Measurements from ENCODE around the gene CALB2.

The CALB2 gene

DNA sequence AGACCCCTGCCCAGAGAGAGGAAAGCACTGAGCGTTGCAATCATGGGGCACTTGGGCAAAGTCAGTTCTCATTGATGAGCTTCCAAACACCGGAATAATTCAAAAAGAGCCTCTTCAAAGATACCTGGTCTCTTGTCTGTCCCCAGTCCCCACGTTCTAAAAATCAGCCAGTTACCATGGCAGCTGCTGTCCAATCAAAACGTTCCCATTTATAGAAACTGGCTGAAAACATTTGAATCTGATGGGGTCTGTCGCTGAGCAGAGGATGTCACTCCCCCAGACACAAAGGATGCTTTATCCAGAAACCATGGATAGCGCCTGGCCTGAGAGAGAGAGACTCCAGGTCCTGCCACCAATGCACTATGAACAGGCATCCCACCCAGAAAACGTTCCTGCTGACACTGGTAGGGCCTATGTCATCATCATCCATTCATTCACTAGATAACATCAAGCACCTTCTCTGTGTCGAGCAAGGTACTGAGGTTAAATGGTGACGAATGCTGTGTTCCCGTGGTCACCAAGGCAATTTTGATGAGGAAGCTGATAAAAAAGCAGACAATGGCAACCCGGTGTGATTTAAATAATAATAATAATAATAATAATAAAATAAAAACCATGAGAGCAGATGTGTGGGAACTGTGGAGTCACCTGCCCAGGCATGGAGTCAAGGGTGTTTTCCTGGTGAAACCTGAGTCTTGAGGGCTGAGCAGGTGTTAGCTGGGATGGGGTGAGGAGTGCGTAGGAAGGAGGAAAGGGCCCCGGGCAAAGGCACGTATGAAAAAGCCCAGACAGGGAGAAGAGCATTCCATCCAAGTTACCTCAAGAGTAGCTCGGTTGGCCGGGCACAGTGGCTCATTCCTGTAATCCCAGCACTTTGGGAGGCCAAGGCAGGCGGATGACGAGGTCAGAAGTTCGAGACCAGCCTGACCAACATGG, 19.0 kb upstream of the CALB2 start:
- no peak for FAIRE-seq
- no peak for DNase-seq (ENCODE audit: insufficient read length, low spot score)
- TF ChIP-seq POU2F2 (IDR thresholded peaks at IDR 0.05; ENCODE audit: low read depth, low read length) (no peak), POLR2AphosphoS5 (IDR thresholded peaks at IDR 0.05; ENCODE audit: low read depth, low read length) (no peak), POLR2A (IDR thresholded peaks at IDR 0.05; ENCODE audit: low read depth, low read length) (no peak), PAX5 (IDR thresholded peaks at IDR 0.05; ENCODE audit: insufficient read depth, low read length, severe bottlenecking) (no peak), TAF1 (IDR thresholded peaks at IDR 0.05; ENCODE audit: low read depth, low read length) (no peak), SPI1 (IDR thresholded peaks at IDR 0.05; ENCODE audit: low read depth, low read length) (no peak)

DNA sequence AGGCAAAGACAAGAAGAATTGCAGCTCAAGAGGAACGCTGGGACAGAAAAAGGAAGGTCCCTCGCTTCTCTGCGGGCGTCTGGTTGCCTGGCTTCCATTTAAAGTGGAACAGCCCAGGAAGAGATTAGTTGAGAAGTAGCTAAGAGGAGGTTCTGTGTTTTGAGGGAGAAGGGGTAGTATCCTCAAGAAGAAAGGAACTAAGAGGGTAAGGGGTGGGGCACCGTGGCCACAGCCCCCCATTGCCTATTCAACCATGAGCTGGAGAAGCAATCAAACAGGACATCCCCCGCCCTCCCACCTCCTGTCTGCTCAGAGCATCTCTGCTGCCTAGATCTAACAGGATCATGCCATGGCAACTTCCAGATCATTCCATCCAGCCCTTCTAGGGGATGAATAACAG, 18.1 kb upstream of the CALB2 start:
- DNase-seq (ENCODE audit: insufficient read length, low spot score) (no peak), FAIRE-seq (no peak)
- TF ChIP-seq POU2F2 (IDR thresholded peaks at IDR 0.05; ENCODE audit: low read depth, low read length) (no peak), POLR2A (IDR thresholded peaks at IDR 0.05; ENCODE audit: low read depth, low read length) (no peak), POLR2AphosphoS5 (IDR thresholded peaks at IDR 0.05; ENCODE audit: low read depth, low read length) (no peak), PAX5 (IDR thresholded peaks at IDR 0.05; ENCODE audit: insufficient read depth, low read length, severe bottlenecking) (no peak), TAF1 (IDR thresholded peaks at IDR 0.05; ENCODE audit: low read depth, low read length) (no peak), SPI1 (IDR thresholded peaks at IDR 0.05; ENCODE audit: low read depth, low read length) (no peak)

DNA sequence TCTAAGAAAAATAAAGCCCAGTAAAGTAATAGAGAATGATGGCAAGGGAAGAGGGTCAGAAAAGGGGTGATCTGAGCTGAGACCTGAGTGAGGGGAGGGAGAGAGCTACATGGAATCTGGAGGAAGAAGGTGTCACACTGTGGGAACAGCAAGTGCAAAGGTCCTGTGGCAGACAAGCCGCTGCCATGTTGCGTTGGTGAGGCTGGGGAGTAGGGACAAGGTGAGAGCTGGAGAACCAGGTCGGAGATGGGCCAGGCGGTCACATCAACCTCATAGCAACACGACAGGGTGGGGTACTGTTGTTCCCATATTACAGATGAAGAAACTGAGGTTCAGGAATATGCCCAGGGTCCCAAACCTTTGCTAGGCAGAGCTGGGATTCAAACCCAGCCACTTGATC, 16.6 kb upstream of the CALB2 start:
- no peak for TF ChIP-seq TAF1 (IDR thresholded peaks at IDR 0.05; ENCODE audit: low read depth, low read length)
- TF ChIP-seq POU2F2 (IDR thresholded peaks at IDR 0.05; ENCODE audit: low read depth, low read length) = no peak
- no peak for TF ChIP-seq POLR2AphosphoS5 (IDR thresholded peaks at IDR 0.05; ENCODE audit: low read depth, low read length)
- no peak for TF ChIP-seq POLR2A (IDR thresholded peaks at IDR 0.05; ENCODE audit: low read depth, low read length)
- TF ChIP-seq SPI1 (IDR thresholded peaks at IDR 0.05; ENCODE audit: low read depth, low read length) = no peak
- TF ChIP-seq PAX5 (IDR thresholded peaks at IDR 0.05; ENCODE audit: insufficient read depth, low read length, severe bottlenecking) = no peak
- no peak for FAIRE-seq

DNA sequence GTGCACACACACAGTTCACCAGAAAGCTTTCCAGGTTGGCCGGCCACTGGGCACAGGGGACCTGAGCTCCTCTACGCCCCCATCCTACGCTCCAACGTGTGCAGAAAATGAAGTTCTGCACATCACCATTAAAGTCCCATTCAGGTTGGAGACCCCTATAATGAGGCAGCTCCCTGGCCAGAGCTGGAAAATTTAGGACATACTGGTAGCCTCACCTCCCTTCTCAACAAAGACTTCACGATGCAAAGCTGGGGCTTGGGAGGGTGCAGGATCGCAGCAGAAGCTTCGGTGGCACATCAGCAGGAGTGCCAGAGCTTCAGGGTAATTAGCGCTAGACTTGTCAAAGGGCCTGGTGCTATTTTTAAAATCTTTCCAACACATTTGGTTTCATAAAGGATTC, 15.4 kb upstream of the CALB2 start:
- TF ChIP-seq POU2F2 (IDR thresholded peaks at IDR 0.05; ENCODE audit: low read depth, low read length) = no peak
- no peak for TF ChIP-seq POLR2AphosphoS5 (IDR thresholded peaks at IDR 0.05; ENCODE audit: low read depth, low read length)
- no peak for TF ChIP-seq TAF1 (IDR thresholded peaks at IDR 0.05; ENCODE audit: low read depth, low read length)
- no peak for TF ChIP-seq SPI1 (IDR thresholded peaks at IDR 0.05; ENCODE audit: low read depth, low read length)
- no peak for TF ChIP-seq PAX5 (IDR thresholded peaks at IDR 0.05; ENCODE audit: insufficient read depth, low read length, severe bottlenecking)
- no peak for TF ChIP-seq POLR2A (IDR thresholded peaks at IDR 0.05; ENCODE audit: low read depth, low read length)
- FAIRE-seq (no peak), DNase-seq (ENCODE audit: insufficient read length, low spot score) (no peak)

More for the DNA sequence above, 16.6 kb upstream of the CALB2 start:
- DNase-seq (ENCODE audit: insufficient read length, low spot score) = no peak

DNA sequence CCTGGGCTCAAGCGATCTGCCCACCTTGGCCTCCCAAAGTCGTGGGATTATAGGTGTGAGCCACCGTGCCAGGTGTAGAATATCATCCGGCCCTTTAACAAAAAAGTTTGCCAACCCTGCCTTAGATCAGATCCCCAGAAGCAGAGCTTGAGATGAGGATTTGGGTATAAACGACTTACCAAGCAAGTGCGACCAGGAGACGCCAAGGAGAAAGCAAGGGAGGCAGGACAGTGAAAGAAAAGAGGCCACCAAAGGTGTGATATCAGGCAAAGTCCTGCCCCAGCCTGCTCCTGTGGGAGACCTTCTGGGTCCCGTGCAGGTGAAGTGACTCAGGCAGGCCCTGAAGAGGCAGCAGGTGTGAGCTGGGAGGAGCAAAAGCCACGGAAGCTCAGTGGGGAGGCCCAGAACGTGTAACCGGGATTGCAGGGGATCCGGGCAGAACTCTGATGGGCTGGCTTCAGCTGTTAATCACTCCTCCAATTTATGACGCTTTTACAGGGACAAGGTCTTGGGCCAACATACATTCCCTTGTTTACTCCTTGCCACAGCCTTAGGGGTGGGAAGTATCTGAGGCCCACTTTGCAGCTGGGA, 14.1 kb upstream of the CALB2 start:
- FAIRE-seq (no peak), DNase-seq (ENCODE audit: insufficient read length, low spot score) (no peak)
- TF ChIP-seq SPI1 (IDR thresholded peaks at IDR 0.05; ENCODE audit: low read depth, low read length) (no peak), TAF1 (IDR thresholded peaks at IDR 0.05; ENCODE audit: low read depth, low read length) (no peak), POLR2AphosphoS5 (IDR thresholded peaks at IDR 0.05; ENCODE audit: low read depth, low read length) (no peak), PAX5 (IDR thresholded peaks at IDR 0.05; ENCODE audit: insufficient read depth, low read length, severe bottlenecking) (no peak), POU2F2 (IDR thresholded peaks at IDR 0.05; ENCODE audit: low read depth, low read length) (no peak), POLR2A (IDR thresholded peaks at IDR 0.05; ENCODE audit: low read depth, low read length) (no peak)

DNA sequence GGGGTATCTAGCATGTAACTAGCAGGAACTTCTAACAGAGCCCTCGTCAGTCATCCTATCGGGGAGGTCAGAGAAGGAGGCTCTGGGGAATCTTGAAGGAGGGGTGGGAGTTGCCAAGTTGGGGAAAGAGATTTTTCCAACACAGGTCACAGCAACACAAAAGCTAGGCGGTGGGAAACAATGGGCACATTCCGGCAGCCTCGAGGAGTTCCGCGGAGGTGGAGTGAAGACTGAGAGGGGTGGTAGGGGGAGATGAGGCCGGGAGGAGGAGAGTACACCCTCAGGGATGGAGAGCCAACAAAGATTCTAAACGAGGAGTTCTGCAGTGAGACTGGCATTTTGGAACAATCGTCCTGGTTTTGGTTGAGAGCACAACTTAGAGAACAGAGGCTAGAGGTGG, 13.5 kb upstream of the CALB2 start:
- TF ChIP-seq TAF1 (IDR thresholded peaks at IDR 0.05; ENCODE audit: low read depth, low read length) = no peak
- no peak for TF ChIP-seq SPI1 (IDR thresholded peaks at IDR 0.05; ENCODE audit: low read depth, low read length)
- no peak for TF ChIP-seq PAX5 (IDR thresholded peaks at IDR 0.05; ENCODE audit: insufficient read depth, low read length, severe bottlenecking)
- no peak for TF ChIP-seq POLR2AphosphoS5 (IDR thresholded peaks at IDR 0.05; ENCODE audit: low read depth, low read length)
- TF ChIP-seq POLR2A (IDR thresholded peaks at IDR 0.05; ENCODE audit: low read depth, low read length) = no peak
- no peak for TF ChIP-seq POU2F2 (IDR thresholded peaks at IDR 0.05; ENCODE audit: low read depth, low read length)

DNA sequence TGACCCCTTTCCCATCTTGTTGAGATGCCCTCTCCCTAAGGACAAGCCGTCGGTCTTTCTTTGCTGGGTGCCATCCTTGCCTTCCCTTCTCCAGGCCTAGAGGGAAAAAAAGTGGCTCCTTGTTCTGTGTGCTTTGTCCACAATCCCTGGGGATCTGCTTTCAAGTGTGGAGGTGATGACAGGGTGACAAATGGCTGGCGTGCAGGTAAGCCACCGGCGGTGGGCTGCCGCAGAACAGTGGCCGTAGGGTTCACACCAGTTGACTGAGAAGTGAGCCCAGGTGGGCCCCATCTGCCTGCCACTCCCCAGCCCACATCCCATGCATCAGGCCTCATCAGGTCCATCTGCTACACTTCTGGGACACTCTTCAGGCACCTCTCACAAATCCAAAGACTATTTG, 11.4 kb upstream of the CALB2 start:
- no peak for FAIRE-seq
- no peak for DNase-seq (ENCODE audit: insufficient read length, low spot score)
- TF ChIP-seq PAX5 (IDR thresholded peaks at IDR 0.05; ENCODE audit: insufficient read depth, low read length, severe bottlenecking) (no peak), TAF1 (IDR thresholded peaks at IDR 0.05; ENCODE audit: low read depth, low read length) (no peak), POLR2A (IDR thresholded peaks at IDR 0.05; ENCODE audit: low read depth, low read length) (no peak), SPI1 (IDR thresholded peaks at IDR 0.05; ENCODE audit: low read depth, low read length) (no peak), POU2F2 (IDR thresholded peaks at IDR 0.05; ENCODE audit: low read depth, low read length) (no peak), POLR2AphosphoS5 (IDR thresholded peaks at IDR 0.05; ENCODE audit: low read depth, low read length) (no peak)

More for the DNA sequence above, 13.5 kb upstream of the CALB2 start:
- FAIRE-seq (no peak), DNase-seq (ENCODE audit: insufficient read length, low spot score) (no peak)

DNA sequence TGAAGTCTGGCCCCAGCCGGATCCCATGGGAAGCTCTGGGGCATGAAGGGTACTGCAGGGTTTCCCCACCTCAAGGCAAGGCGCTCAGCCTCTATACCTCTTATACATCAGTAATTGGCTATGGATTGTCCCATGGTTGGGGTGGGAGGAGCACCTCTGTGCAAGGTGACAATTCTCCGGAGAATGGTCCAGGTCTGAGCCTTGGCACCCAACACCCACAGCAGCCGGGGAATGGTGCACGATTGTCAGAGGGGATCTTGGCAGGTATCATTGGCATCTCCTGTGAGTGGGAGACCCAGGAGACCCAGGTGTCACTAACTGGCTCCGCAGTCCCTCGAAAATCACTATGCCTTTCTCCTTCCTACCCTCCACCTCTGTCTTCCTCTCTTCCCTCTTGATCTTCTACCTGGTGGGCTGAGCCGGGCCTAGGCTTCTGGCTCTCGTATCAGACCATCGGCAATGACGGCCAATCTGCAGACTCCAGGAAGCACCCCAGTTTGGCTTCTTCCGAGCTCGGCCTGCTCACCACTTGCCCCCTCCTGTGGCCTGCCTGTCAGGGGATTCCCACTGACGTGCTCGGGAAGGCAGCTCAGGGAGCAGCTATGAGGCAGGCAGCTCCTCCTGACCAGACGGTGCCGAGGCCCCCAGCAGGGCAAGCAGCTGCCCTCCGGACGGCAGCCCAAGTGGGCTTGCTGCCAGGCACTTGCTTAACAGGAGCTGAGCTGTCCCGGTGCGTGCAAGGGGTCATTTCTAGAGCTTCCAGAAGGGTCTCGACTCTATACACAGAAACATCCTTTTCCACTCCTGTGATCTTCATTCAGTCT, 10.0 kb upstream of the CALB2 start:
- FAIRE-seq = no peak
- TF ChIP-seq TAF1 (IDR thresholded peaks at IDR 0.05; ENCODE audit: low read depth, low read length) = no peak
- TF ChIP-seq PAX5 (IDR thresholded peaks at IDR 0.05; ENCODE audit: insufficient read depth, low read length, severe bottlenecking) = no peak
- TF ChIP-seq POLR2AphosphoS5 (IDR thresholded peaks at IDR 0.05; ENCODE audit: low read depth, low read length) = no peak
- DNase-seq (ENCODE audit: insufficient read length, low spot score) = no peak

Data from GM12891 (cell line).